HL-60/S4 treated with retinoic acid at 250 ng/mL for 4 days and 3 days (cell line): Measurements from ENCODE around the gene MCF2L2.
"Not testable (repeated sequence)": the region's sequence is repeated elsewhere in the genome, so short reads cannot be mapped to it uniquely, and the experiment has no call there.

Source experiments
- in situ Hi-C: fragments of 300-500 bp; cut with MboI; formaldehyde crosslinking; loops from 2 replicates; pipeline ENCODE4 v1.7.0; 2022; ENCODE audit warnings: low sequenced_read_pairs

Gene MCF2L2

DNA sequence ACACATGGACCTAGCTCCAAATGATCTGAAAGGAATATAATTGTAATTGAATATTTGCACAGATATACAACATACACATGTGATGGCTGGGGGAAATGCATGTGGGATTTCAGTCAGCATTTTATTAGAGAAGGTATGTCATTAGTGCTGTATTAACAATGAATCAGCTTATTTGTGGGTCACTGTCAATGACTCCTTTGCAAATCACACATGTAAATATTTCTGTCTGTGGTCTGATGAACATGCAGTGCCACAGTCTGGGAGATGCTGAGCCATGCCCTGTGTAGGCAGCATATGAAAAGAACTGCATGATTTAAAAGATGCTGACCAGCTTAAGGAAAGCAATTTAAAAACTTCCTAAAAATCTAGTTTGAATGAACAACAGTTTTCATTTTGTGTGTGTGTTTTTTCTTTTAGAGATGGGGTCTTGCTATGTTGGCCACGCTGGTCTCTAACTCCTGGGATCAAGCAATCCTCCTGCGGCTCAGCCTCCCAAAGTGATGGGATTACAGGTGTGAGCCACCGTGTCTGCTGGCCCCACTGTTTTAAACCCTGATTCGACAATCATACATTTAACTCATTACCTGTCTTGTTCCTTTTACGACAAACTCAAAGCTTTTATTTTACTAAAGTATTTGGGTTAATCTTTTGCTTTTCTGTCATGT lies 176.2 kb downstream of the MCF2L2 start:
- in situ Hi-C loops, result no loop called here

- in situ Hi-C loops, result no loop called here
Measured at GRCh38 chr3:183249006-183249718, 179.3 kb downstream of the MCF2L2 start.

- in situ Hi-C loops, result no loop called here
Measured at GRCh38 chr3:183247011-183247589, 181.3 kb downstream of the MCF2L2 start.

- in situ Hi-C loops, result no loop called here
Measured at GRCh38 chr3:183244981-183245476, 183.4 kb downstream of the MCF2L2 start.

GRCh38 chr3:183244219-183244618 lies 184.2 kb downstream of the MCF2L2 start:
- in situ Hi-C loops, result no loop called here

DNA sequence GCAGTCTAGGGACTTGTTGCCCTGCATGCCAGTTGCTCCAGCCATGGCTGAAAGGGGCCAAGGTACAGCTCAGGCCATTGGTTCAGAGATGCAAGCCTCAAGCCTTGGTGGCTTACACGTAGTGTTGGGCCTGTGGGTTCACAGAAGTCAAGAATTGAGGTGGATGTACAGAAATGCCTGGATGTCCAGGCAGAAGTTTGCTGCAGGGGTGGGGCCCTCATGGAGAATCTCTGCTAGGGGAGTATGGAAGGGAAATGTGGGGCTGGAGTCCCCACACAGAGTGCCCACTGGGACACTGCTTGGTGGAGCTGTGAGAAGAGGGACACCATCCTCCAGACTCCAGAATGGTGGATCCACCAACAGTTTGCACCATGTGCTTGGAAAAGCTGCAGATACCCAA lies 186.0 kb downstream of the MCF2L2 start:
- in situ Hi-C loops, result no loop called here

DNA sequence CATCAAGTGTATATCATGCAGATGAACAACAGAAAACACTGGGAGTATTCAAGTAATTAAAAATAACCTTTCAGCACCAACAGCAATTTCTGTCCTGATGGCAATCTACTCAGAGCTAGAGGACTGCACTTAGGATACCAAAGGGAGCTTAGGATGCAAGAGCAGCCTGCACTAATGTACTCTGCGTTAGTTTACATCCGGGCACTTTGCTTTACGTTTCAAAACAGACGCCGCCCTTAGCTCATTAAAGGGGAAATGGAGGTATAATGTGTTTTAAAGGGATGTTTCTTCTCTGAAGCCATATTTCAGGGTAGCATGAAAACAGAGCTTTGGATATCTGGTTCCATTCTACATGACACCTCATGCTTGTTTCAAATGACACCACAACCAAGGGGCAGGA lies 189.4 kb downstream of the MCF2L2 start:
- in situ Hi-C loops, result no loop called here

GRCh38 chr3:183233966-183234365 lies 194.5 kb downstream of the MCF2L2 start:
- in situ Hi-C loops, result no loop called here

GRCh38 chr3:183230826-183231225 lies 197.6 kb downstream of the MCF2L2 start:
- in situ Hi-C loops, result no loop called here

DNA sequence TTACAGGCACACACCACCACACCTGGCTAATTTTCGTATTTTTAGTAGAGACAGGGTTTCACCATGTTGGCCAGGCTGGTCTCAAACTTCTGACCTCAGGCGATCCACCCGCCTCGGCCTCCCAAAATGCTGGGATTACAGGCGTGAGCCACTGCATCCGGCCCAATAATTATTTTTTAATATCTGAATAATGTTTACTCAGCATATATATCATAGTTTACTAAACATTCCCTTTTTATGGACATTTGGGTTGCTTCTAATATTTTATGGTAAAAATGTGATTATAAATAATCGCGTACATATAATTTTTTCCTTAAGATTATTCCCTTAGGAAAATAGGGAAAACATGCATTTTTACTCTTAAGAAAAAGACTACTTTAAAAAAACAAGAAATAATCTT lies 198.2 kb downstream of the MCF2L2 start:
- in situ Hi-C loops, result not testable (repeated sequence)

GRCh38 chr3:183229178-183229577 lies 199.2 kb downstream of the MCF2L2 start:
- in situ Hi-C loops, result no loop called here

GRCh38 chr3:183227586-183227985 lies 200.8 kb downstream of the MCF2L2 start:
- in situ Hi-C loops, result no loop called here

DNA sequence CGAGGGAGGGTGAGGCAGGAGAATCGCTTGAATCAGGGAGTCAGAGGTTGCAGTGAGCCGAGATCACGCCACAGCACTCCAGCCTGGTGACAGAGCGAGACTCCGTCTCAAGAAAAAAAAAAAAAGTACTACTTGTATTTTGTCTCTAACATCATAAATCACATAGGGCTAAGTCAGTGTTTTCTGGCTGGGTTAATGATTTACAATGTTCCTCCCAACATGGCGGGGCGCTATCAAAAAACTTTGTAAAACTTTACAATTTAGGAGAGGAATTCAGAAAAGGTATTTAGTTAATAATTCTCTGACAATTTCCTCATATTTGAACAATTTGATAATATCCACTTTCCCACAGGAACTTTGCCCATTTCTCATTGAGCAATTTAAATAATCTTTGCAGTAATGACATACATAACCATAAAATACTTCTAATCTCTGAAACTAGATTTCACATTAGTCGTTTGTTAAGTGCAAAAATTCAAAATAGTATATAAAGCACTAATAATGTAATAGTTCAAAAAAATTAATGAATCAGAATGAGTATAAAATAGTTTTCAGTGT lies 202.0 kb downstream of the MCF2L2 start:
- in situ Hi-C loops, result no loop called here

- in situ Hi-C loops, result no loop called here
Measured at GRCh38 chr3:183224180-183224970, 204.0 kb downstream of the MCF2L2 start.

GRCh38 chr3:183222631-183223235 lies 205.7 kb downstream of the MCF2L2 start:
- in situ Hi-C loops, result no loop called here

- in situ Hi-C loops, result no loop called here
Measured at GRCh38 chr3:183220828-183221227, 207.6 kb downstream of the MCF2L2 start.

DNA sequence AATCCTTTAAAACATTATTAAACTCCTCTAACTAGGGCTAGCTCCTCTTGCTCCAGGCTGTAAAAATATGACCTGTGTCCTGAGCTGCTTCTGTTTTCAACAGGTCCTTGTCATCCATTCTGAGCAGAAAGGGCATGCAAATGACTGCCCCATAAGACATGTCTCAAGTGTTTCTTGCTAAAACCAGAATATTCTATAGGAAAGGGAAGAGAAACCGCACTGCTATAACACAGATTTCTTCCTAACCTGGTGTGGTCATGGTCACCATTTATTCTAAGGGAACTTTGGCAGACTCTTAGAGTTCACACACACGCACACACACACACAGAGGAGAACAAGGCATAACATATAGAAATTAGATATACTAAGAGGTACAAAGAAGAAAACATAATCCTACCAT lies 209.6 kb downstream of the MCF2L2 start:
- in situ Hi-C loops, result no loop called here

- in situ Hi-C loops, result no loop called here
Measured at GRCh38 chr3:183217548-183218332, 210.7 kb downstream of the MCF2L2 start.

GRCh38 chr3:183215591-183216202 lies 212.7 kb downstream of the MCF2L2 start:
- in situ Hi-C loops, result no loop called here
